DND-41 (cell line): ENCODE data around the gene ARL5C.
A peak's percentile ranks its signal among the peaks of the same experiment; 100 is the strongest.

ENCODE experiments used
- ATAC-seq: fragments of 200-7000 bp; cut with Tn5 transposase; 3 replicates; pipeline ENCODE4 v1.9.1; 2021; ENCODE audit warnings: low read depth; ENCODE audit not compliant: insufficient read depth
- DNase-seq: peaks from one replicate; pipeline ENCODE4 v3.0.0-alpha.2; 2020
- H2AFZ ChIP-seq: 2 replicates; pipeline ENCODE4 v1.6.0; 2012; ENCODE audit warnings: low read depth, low read length
- H3K27ac ChIP-seq: 2 replicates; pipeline ENCODE4 v1.5.1; 2012; ENCODE audit warnings: low read length, inconsistent platforms
- H3K27me3 ChIP-seq: fragments of 200-600 bp; sonication (generic); 2 replicates; pipeline ENCODE4 v1.6.0; 2012; ENCODE audit warnings: low read length, mild to moderate bottlenecking, inconsistent platforms; ENCODE audit not compliant: insufficient read depth, poor library complexity
- H3K36me3 ChIP-seq: 2 replicates; pipeline ENCODE4 v1.5.1; 2012; ENCODE audit warnings: low read length, inconsistent platforms; ENCODE audit not compliant: insufficient read depth
- H3K4me1 ChIP-seq: 2 replicates; pipeline ENCODE4 v1.5.1; 2012; ENCODE audit warnings: mild to moderate bottlenecking, low read length; ENCODE audit not compliant: insufficient read depth
- H3K4me2 ChIP-seq: 2 replicates; pipeline ENCODE4 v1.6.0; 2012; ENCODE audit warnings: mild to moderate bottlenecking, moderate library complexity, low read length, inconsistent platforms; ENCODE audit not compliant: insufficient read depth
- H3K4me3 ChIP-seq, 2 experiments: fragments of 200-600 bp in 1 of 2; shearing (Covaris generic) in 1 of 2; 2 replicates each; pipeline ENCODE4 v1.5.1; 2012 to 2016; ENCODE audit warnings: inconsistent platforms in 2 of 2, low read length in 2 of 2, mild to moderate bottlenecking in 2 of 2, low read depth in 1 of 2, moderate library complexity in 1 of 2
- H3K79me2 ChIP-seq: 2 replicates; pipeline ENCODE4 v1.6.0; 2012; ENCODE audit warnings: low read length, inconsistent platforms; ENCODE audit not compliant: insufficient read depth
- H3K9ac ChIP-seq: 2 replicates; pipeline ENCODE4 v1.6.0; 2012; ENCODE audit warnings: low read depth, mild to moderate bottlenecking, inconsistent platforms, low read length, moderate library complexity
- H3K9me3 ChIP-seq: 2 replicates; pipeline ENCODE4 v1.5.1; 2012; ENCODE audit warnings: low read length, moderate library complexity, mild to moderate bottlenecking, inconsistent platforms; ENCODE audit not compliant: insufficient read depth, severe bottlenecking
- H4K20me1 ChIP-seq: 2 replicates; pipeline ENCODE4 v1.6.0; 2012; ENCODE audit warnings: low read length; ENCODE audit not compliant: insufficient read depth
- EZH2 ChIP-seq: IDR thresholded peaks from 3 replicates; pipeline ENCODE4 v1.6.1; 2012; ENCODE audit warnings: borderline replicate concordance, low read depth, mild to moderate bottlenecking, moderate library complexity, low read length, inconsistent platforms; ENCODE audit not compliant: severe bottlenecking
- TF ChIP-seq, protein P1 (sequence below): IDR thresholded peaks from 2 replicates; pipeline ENCODE4 v1.5.1; 2012; ENCODE audit warnings: borderline replicate concordance, low read length, moderate library complexity, mild to moderate bottlenecking; ENCODE audit not compliant: poor library complexity, severe bottlenecking; ENCODE audit errors: extremely low read depth

The ARL5C gene

DNA sequence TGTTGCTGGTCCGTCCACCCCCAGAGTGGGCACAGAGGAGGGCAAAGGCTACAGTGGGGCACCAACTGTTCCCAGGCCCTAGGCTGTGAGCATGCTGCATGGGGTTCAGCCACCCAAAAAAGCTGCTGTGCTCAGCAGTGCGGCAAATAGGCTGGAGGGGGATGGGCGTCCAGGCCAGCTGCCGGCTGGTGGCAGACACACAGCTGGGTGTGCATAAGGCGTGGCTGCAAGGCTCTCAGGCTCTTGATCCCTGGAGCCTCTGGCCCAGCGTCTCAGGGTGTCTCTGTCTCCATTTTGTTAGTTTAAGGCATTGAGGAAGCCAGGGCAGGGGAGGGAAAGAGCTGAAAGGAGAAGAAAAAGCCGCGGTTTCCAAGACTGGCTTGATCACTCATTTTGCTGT is 42.9 kb upstream of the ARL5C start:
- no peaks in the 10 kb centered on the region for H3K79me2 ChIP-seq
- no peaks in the 10 kb centered on the region for H3K9me3 ChIP-seq
- H3K4me2 ChIP-seq = no peak overlapping the region
- peak; percentile 58 for DNase-seq
- H3K27me3 ChIP-seq = peaks cover 26% of the 10 kb centered on the region
- H3K9ac ChIP-seq = no peak overlapping the region
- H3K4me1 ChIP-seq = peaks cover 18% of the 10 kb centered on the region
- H2AFZ ChIP-seq = no peak overlapping the region
- H3K36me3 ChIP-seq = peaks cover 14% of the 10 kb centered on the region
- no peak overlapping the region for H3K27ac ChIP-seq
- H3K4me3 ChIP-seq = no peak overlapping the region
- ATAC-seq = peak; percentile 47; the same call in 2 of the 3 replicates
- TF ChIP-seq, protein P1, sequence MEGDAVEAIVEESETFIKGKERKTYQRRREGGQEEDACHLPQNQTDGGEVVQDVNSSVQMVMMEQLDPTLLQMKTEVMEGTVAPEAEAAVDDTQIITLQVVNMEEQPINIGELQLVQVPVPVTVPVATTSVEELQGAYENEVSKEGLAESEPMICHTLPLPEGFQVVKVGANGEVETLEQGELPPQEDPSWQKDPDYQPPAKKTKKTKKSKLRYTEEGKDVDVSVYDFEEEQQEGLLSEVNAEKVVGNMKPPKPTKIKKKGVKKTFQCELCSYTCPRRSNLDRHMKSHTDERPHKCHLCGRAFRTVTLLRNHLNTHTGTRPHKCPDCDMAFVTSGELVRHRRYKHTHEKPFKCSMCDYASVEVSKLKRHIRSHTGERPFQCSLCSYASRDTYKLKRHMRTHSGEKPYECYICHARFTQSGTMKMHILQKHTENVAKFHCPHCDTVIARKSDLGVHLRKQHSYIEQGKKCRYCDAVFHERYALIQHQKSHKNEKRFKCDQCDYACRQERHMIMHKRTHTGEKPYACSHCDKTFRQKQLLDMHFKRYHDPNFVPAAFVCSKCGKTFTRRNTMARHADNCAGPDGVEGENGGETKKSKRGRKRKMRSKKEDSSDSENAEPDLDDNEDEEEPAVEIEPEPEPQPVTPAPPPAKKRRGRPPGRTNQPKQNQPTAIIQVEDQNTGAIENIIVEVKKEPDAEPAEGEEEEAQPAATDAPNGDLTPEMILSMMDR = no peak
- TF ChIP-seq EZH2 = no peak
- H4K20me1 ChIP-seq = peaks cover 15% of the 10 kb centered on the region; the same call in 1 of the 2 replicates

DNA sequence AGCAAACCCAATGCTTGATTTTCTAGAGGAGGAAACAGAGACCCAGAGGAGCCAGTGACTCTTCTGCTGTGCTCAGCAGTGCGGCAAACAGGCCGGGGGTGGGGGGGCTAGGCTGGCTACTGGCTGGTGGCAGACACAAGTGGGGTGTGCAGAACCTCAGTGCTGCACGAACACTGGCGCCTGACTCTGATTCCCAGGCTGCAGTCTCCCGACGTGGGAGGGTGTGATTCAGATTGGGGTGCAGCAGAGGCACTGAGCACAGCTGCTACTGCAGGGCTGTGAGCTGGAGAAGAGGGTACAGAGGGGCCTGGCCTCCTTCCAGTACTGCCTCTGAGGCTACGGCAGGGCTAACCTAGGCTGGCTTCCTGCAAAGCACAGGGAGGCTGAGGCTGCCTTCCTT is 42.2 kb upstream of the ARL5C start:
- H3K9ac ChIP-seq = no peak overlapping the region
- no peak overlapping the region for H3K4me3 ChIP-seq
- peaks cover 18% of the 10 kb centered on the region for H3K4me1 ChIP-seq
- H3K79me2 ChIP-seq = no peaks in the 10 kb centered on the region
- peaks cover 26% of the 10 kb centered on the region for H3K27me3 ChIP-seq
- H3K27ac ChIP-seq = no peak overlapping the region
- no peak overlapping the region for H3K4me2 ChIP-seq
- ATAC-seq (no peak), DNase-seq (no peak)
- no peak for TF ChIP-seq EZH2
- TF ChIP-seq, protein P1 = no peak
- peaks cover 21% of the 10 kb centered on the region; the same call in 1 of the 2 replicates for H4K20me1 ChIP-seq
- H2AFZ ChIP-seq = no peak overlapping the region
- no peaks in the 10 kb centered on the region for H3K9me3 ChIP-seq
- peaks cover 21% of the 10 kb centered on the region for H3K36me3 ChIP-seq

DNA sequence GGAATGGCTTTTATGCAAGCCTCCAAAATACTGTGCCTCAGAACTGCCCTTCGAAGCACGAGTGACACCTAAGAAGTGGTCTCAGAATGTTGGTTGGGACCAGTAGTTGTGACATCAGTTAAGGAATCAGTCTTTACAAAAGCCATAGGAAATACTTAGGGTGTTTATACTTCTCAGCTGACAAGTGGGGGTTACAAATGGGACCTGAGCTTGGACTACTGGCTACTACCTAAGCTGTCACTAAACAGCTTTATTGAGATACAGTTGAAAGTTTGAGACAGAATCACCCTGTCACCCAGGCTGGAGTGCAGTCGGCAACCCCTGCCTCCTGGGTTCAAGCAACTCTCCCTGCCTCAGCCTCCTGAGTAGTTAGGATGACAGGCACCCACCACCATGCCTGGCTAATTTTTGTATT is 39.2 kb upstream of the ARL5C start:
- no peak overlapping the region for H3K27ac ChIP-seq
- peaks cover 49% of the 10 kb centered on the region for H3K36me3 ChIP-seq
- H3K4me2 ChIP-seq = no peak overlapping the region
- peaks cover 42% of the 10 kb centered on the region for H4K20me1 ChIP-seq
- no peak overlapping the region for H3K9ac ChIP-seq
- H2AFZ ChIP-seq = no peak overlapping the region
- no peaks in the 10 kb centered on the region for H3K9me3 ChIP-seq
- ATAC-seq (no peak), DNase-seq (no peak)
- TF ChIP-seq, protein P1 = no peak
- no peak for TF ChIP-seq EZH2
- H3K27me3 ChIP-seq = peaks cover 17% of the 10 kb centered on the region
- H3K4me1 ChIP-seq = peaks cover 39% of the 10 kb centered on the region
- no peak overlapping the region for H3K4me3 ChIP-seq
- H3K79me2 ChIP-seq = peaks cover 28% of the 10 kb centered on the region

DNA sequence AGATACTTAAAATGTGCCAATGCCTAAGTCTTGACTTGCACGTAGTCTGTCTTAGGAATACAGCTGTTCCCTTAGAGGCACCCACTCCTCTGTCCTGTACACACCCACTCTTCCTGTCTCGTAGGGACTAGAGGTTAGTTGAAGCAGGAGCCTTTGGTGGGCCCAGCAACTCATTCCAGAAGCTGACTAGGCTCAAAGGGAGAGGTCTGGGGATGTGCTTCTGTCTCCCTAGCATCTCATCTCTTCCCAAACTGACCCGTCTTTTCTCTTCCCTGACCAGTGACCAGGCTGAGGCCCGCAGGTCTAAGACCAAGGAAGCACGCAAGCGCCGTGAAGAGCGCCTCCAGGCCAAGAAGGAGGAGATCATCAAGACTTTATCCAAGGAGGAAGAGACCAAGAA is 38.3 kb upstream of the ARL5C start:
- ATAC-seq (no peak), DNase-seq (no peak)
- peaks cover 49% of the 10 kb centered on the region for H3K36me3 ChIP-seq
- H2AFZ ChIP-seq = no peak overlapping the region
- TF ChIP-seq, protein P1 = no peak
- TF ChIP-seq EZH2 = no peak
- H3K27ac ChIP-seq = no peak overlapping the region
- no peak overlapping the region for H3K4me3 ChIP-seq
- peaks cover 30% of the 10 kb centered on the region for H3K79me2 ChIP-seq
- H3K9ac ChIP-seq = no peak overlapping the region
- peaks cover 8% of the 10 kb centered on the region for H3K27me3 ChIP-seq
- H4K20me1 ChIP-seq = peaks cover 42% of the 10 kb centered on the region
- H3K4me1 ChIP-seq = peaks cover 34% of the 10 kb centered on the region
- H3K4me2 ChIP-seq = no peak overlapping the region
- no peaks in the 10 kb centered on the region for H3K9me3 ChIP-seq
